K562 (cell line): ENCODE results near the gene ANGPTL3. TPM values are rescaled to one million over a fixed set of nuclear protein-coding genes. Genes with fewer than 3 reads are reported as not detected.

Experiments
- ATAC-seq: fragments of 200-7000 bp; cut with Tn5 transposase; 3 replicates; pipeline ENCODE4 v1.9.1; 2020; ENCODE audit warnings: moderate library complexity
- Bru-seq: library from RNA; stranded (reverse); fragments of 400-500 nt; gene quantifications from one replicate; lab custom pipeline; 2021; lab: Mats Ljungman, UMichigan
- BruChase-seq, 2 experiments: library from RNA; stranded (reverse); fragments of 400-500 nt; gene quantifications; one replicate each; lab custom pipeline; 2021; lab: Mats Ljungman, UMichigan
- BruUV-seq: library from RNA; stranded (reverse); fragments of 400-500 nt; replicated peaks from 2 replicates; lab custom pipeline; 2021; lab: Mats Ljungman, UMichigan
- CTCF ChIA-PET: fragments of 300-600 bp; formaldehyde crosslinking; extraction: SDS; loops from one replicate; lab custom pipeline; 2021; ENCODE audit warnings: low intra/inter-chr PET ratio; lab: Yijun Ruan, JAX
- POLR2A ChIA-PET: fragments of 300-600, 350-650 bp; sonication (Branson Sonifier 250); formaldehyde crosslinking; extraction: SDS; loops from one replicate; lab custom pipeline; 2021; ENCODE audit warnings: antibody characterized with exemption, inconsistent platforms; lab: Yijun Ruan, JAX
- DNase-seq, 4 experiments: peaks; one replicate each; pipeline versions ENCODE4 v3.0.0 to v3.0.0-alpha.2; 2011 to 2018; ENCODE audit warnings: low spot score in 3 of 4, mixed read lengths in 3 of 4; ENCODE audit errors: extremely low read depth in 1 of 4
- FAIRE-seq: peaks from 2 replicates; lab custom pipeline; 2011; peaks lifted over from hg19 to GRCh38; lab: Jason Lieb, UNC
- H2AFZ ChIP-seq: 2 replicates; pipeline ENCODE4 v1.6.0; 2011; ENCODE audit warnings: low read depth, low read length, control low read depth, inconsistent platforms
- H3K27ac ChIP-seq: fragments of 200-600 bp; 3 replicates; pipeline ENCODE4 v1.8.0; 2011; ENCODE audit warnings: low read depth, mild to moderate bottlenecking, control low read depth, inconsistent platforms, low read length, moderate library complexity, mixed read lengths; ENCODE audit errors: extremely low read depth
- H3K27me3 ChIP-seq, 2 experiments: fragments of 300-600 bp in 1 of 2; 2 replicates in 1 of 2; 3 replicates in 1 of 2; pipeline versions ENCODE4 v1.6.0 to v1.8.0; 2011; ENCODE audit warnings: inconsistent platforms in 2 of 2, low read length in 2 of 2, mild to moderate bottlenecking in 1 of 2, mixed read lengths in 1 of 2, moderate library complexity in 1 of 2; ENCODE audit not compliant: control insufficient read depth in 2 of 2, insufficient read depth in 2 of 2
- H3K36me3 ChIP-seq: fragments of 300-600 bp; 3 replicates; pipeline ENCODE4 v1.8.0; 2011; ENCODE audit warnings: mild to moderate bottlenecking, low read length, inconsistent platforms; ENCODE audit not compliant: control insufficient read depth, insufficient read depth
- H3K4me1 ChIP-seq, 2 experiments: fragments of 200-600 bp in 1 of 2; replicated peaks in 1 of 2; 2 replicates in 1 of 2; 3 replicates in 1 of 2; pipeline versions ENCODE4 v1.5.1 to v1.8.0; 2011; ENCODE audit warnings: inconsistent platforms in 2 of 2, low read length in 2 of 2, mild to moderate bottlenecking in 1 of 2, mixed read lengths in 1 of 2, moderate library complexity in 1 of 2; ENCODE audit not compliant: control insufficient read depth in 2 of 2, insufficient read depth in 2 of 2
- H3K4me2 ChIP-seq: 2 replicates; pipeline ENCODE4 v1.6.1; 2011; ENCODE audit warnings: low read length, control low read depth, inconsistent platforms, mixed read lengths; ENCODE audit not compliant: insufficient read depth
- H3K4me3 ChIP-seq: fragments of 200-600 bp; sonication (generic), shearing (Covaris generic); 2 replicates; pipeline ENCODE4 v1.5.1; 2016; ENCODE audit warnings: control low read depth, inconsistent platforms
- H3K79me2 ChIP-seq: fragments of 200-600 bp; 3 replicates; pipeline ENCODE4 v1.8.0; 2011; ENCODE audit warnings: low read length, inconsistent platforms; ENCODE audit not compliant: control insufficient read depth, insufficient read depth
- H3K9ac ChIP-seq, 2 experiments: 2 replicates each; pipeline versions ENCODE4 v1.6.0 to v1.6.1; 2011; ENCODE audit warnings: low read depth in 2 of 2, low read length in 2 of 2, control low read depth in 1 of 2, inconsistent platforms in 1 of 2, mild to moderate bottlenecking in 1 of 2, mixed read lengths in 1 of 2; ENCODE audit not compliant: insufficient read depth in 1 of 2
- H3K9me1 ChIP-seq: one replicate; pipeline ENCODE4 v1.6.0; 2011; ENCODE audit warnings: inconsistent platforms, mild to moderate bottlenecking, low read length, moderate library complexity; ENCODE audit not compliant: control insufficient read depth, insufficient read depth
- H3K9me3 ChIP-seq: replicated peaks from 2 replicates; pipeline ENCODE4 v1.5.1; 2011; ENCODE audit warnings: low read depth, low read length, inconsistent platforms; ENCODE audit not compliant: control insufficient read depth, insufficient read depth
- H4K20me1 ChIP-seq: replicated peaks from 2 replicates; pipeline ENCODE4 v1.6.1; 2011; ENCODE audit warnings: low read length, inconsistent platforms, mixed read lengths; ENCODE audit not compliant: control insufficient read depth, insufficient read depth
- ARID2 ChIP-seq: fragments of 450-650 bp; IDR thresholded peaks from 2 replicates; pipeline ENCODE4 v1.6.1; 2017; ENCODE audit warnings: antibody characterized with exemption, mild to moderate bottlenecking
- CTBP1 ChIP-seq: fragments of 450-650 bp; IDR thresholded peaks from 2 replicates; pipeline ENCODE4 v1.6.1; 2016; ENCODE audit warnings: borderline replicate concordance
- HDAC6 ChIP-seq: IDR thresholded peaks from 2 replicates; pipeline ENCODE4 v1.6.1; 2012; ENCODE audit warnings: low read depth, mild to moderate bottlenecking, control low read depth, inconsistent platforms, low read length, moderate library complexity
- HIVEP1 ChIP-seq: fragments of 250-450 bp; sonication (Bioruptor Pico); IDR thresholded peaks from 2 replicates; pipeline ENCODE4 v1.4.0; 2020; ENCODE audit warnings: mild to moderate bottlenecking
- HNRNPK ChIP-seq: fragments of 200-400 bp; formaldehyde crosslinking; IDR thresholded peaks from one replicate; pipeline ENCODE4 v1.6.1; 2018; ENCODE audit warnings: mild to moderate bottlenecking, low read depth, low read length; ENCODE audit not compliant: poor library complexity, severe bottlenecking
- HOXB6 ChIP-seq: fragments of 250-450 bp; sonication (Bioruptor Pico); IDR thresholded peaks from 2 replicates; pipeline ENCODE4 v1.5.1; 2022; ENCODE audit warnings: mild to moderate bottlenecking, borderline replicate concordance
- MYNN ChIP-seq, 2 experiments: sonication (generic); formaldehyde crosslinking in 1 of 2; IDR thresholded peaks; 2 replicates each; pipeline versions ENCODE4 v1.5.0 to v1.6.1; 2016 to 2020; ENCODE audit warnings: antibody characterized with exemption in 1 of 2, missing genetic modification reagents in 1 of 2
- SMAD1 ChIP-seq: fragments of 150-350 bp; IDR thresholded peaks from 2 replicates; pipeline ENCODE4 v1.6.1; 2014; ENCODE audit warnings: low read length, low read depth; ENCODE audit not compliant: partially characterized antibody
- ZC3H4 ChIP-seq: sonication (generic); formaldehyde crosslinking; IDR thresholded peaks from 2 replicates; pipeline ENCODE4 v1.9.0; 2021; ENCODE audit warnings: missing genetic modification reagents, borderline replicate concordance
- ZNF143 ChIP-seq: sonication (generic); formaldehyde crosslinking; IDR thresholded peaks from 2 replicates; pipeline ENCODE4 v1.9.0; 2022; ENCODE audit warnings: mild to moderate bottlenecking, missing genetic modification reagents
- ZNF274 ChIP-seq: IDR thresholded peaks from 2 replicates; pipeline ENCODE4 v1.6.1; 2011; ENCODE audit warnings: low read depth, mild to moderate bottlenecking, low read length, moderate library complexity, borderline replicate concordance
- WGBS: fragments of 100-300 bp; shearing (Covaris generic); methylation state at CpG from one replicate; pipeline ENCODE4 v1.1.6; 2016; ENCODE audit warnings: low coverage, mixed read lengths; ENCODE audit not compliant: insufficient coverage; ENCODE audit errors: missing lambda C conversion rate; 5-methylcytosine and 5-hydroxymethylcytosine counted together
- in situ Hi-C: fragments of 300-500 bp; cut with MboI; formaldehyde crosslinking; loops from 4 replicates; pipeline ENCODE4 v1.15.0; 2018; ENCODE audit warnings: inconsistent platforms, mixed read lengths
- intact Hi-C: fragments of 100-400 bp; cut with micrococcal nuclease; formaldehyde crosslinking; loops from 2 replicates; pipeline ENCODE4 v1.14.2; 2022
- long read RNA-seq, 3 experiments: library from polyadenylated mRNA in 2 of 3; library from RNA in 1 of 3; unstranded in 2 of 3; stranded (forward) in 1 of 3; transcript quantifications; one replicate each; pipeline ENCODE4 v2.0.0, GENCODE V29; 2019 to 2022
- polyA minus RNA-seq, 3 experiments: library from RNA; depleted of rRNA, polyadenylated mRNA; stranded (reverse); fragments of >200 nt; gene quantifications; 2 replicates each; pipeline ENCODE4 v1.2.3, GENCODE V29; 2011
- polyA plus RNA-seq, 8 experiments: library from polyadenylated mRNA; depleted of rRNA in 4 of 8; stranded (reverse) in 5 of 8; unstranded in 3 of 8; fragments of >200 nt; fragmentation: Nextera tagmentation in 2 of 8; fragmentation: Illumina TruSeq in 1 of 8; extraction: Ambion mirVana in 2 of 8; extraction: Trizol in 1 of 8; gene quantifications; 2 replicates each; pipeline versions ENCODE4 v1.2.1 to v1.2.3, GENCODE V29; 2011 to 2014; ENCODE audit warnings: inconsistent platforms in 1 of 8, missing spikeins in 1 of 8
- total RNA-seq, 7 experiments: library from RNA; depleted of rRNA in 6 of 7; stranded (reverse); fragments of >200 nt in 6 of 7; fragmentation: Illumina TruSeq in 2 of 7; extraction: Trizol in 2 of 7; gene quantifications; 2 replicates each; pipeline versions ENCODE4 v1.2.1 to v1.2.3, GENCODE V29; 2011 to 2021; ENCODE audit warnings: low replicate concordance in 1 of 7
- TF ChIP-seq, protein P1 (sequence below): IDR thresholded peaks from 2 replicates; pipeline ENCODE4 v1.6.1; 2014; ENCODE audit warnings: antibody characterized with exemption
- TF ChIP-seq, protein P2 (sequence below): fragments of 250-450 bp; sonication (Bioruptor Pico); IDR thresholded peaks from 2 replicates; pipeline ENCODE4 v1.4.0; 2020; ENCODE audit warnings: mild to moderate bottlenecking, moderate library complexity, borderline replicate concordance

ANGPTL3 gene, protein sequence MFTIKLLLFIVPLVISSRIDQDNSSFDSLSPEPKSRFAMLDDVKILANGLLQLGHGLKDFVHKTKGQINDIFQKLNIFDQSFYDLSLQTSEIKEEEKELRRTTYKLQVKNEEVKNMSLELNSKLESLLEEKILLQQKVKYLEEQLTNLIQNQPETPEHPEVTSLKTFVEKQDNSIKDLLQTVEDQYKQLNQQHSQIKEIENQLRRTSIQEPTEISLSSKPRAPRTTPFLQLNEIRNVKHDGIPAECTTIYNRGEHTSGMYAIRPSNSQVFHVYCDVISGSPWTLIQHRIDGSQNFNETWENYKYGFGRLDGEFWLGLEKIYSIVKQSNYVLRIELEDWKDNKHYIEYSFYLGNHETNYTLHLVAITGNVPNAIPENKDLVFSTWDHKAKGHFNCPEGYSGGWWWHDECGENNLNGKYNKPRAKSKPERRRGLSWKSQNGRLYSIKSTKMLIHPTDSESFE
- not detected in 2 replicates for total RNA-seq (2011; cell fraction: chromatin; rRNA removed; ENCODE audit: low replicate concordance)
- not detected in 2 replicates for total RNA-seq (2011; cell fraction: nucleolus; rRNA removed)
- not detected in 2 replicates for total RNA-seq (2011; cell fraction: nucleoplasm; rRNA removed)
- not detected in 2 replicates for total RNA-seq (2014; rRNA removed)
- total RNA-seq (2014; rRNA removed; fragmentation: Illumina TruSeq; extraction: Trizol) = not detected in 2 replicates
- not detected in 2 replicates for total RNA-seq (2015; rRNA removed; fragmentation: Illumina TruSeq; extraction: Trizol)
- total RNA-seq (2021) = not detected in 2 replicates
- polyA plus RNA-seq (2011; rRNA removed) = not detected in 2 replicates
- not detected in 2 replicates for polyA plus RNA-seq (2011; cell fraction: cytosol; rRNA removed)
- polyA plus RNA-seq (2011; cell fraction: nucleus; rRNA removed) = not detected in 2 replicates
- not detected in 2 replicates for polyA plus RNA-seq (2012)
- not detected in 2 replicates for polyA plus RNA-seq (2014; fragmentation: Illumina TruSeq; extraction: Trizol)
- polyA plus RNA-seq (2014; fragmentation: Nextera tagmentation; extraction: Ambion mirVana) = not detected
- polyA plus RNA-seq (2014; rRNA removed) = not detected in 2 replicates
- not detected in 2 replicates for polyA minus RNA-seq (2011; rRNA and poly(A)+ RNA removed)
- polyA minus RNA-seq (2011; cell fraction: cytosol; rRNA and poly(A)+ RNA removed) = not detected in 2 replicates
- polyA minus RNA-seq (2011; cell fraction: nucleus; rRNA and poly(A)+ RNA removed) = not detected in 2 replicates
- Bru-seq, nascent RNA = not detected
- BruChase-seq, experiment 1, labeled RNA remaining after a 2-hour chase = percentile 9 among the genes with signal in this experiment
- percentile 10 among the genes with signal in this experiment for BruChase-seq, experiment 2, labeled RNA remaining after a 6-hour chase
- long read RNA-seq, experiment 1 = 0 reads
- long read RNA-seq, experiment 2 = 0 reads
- long read RNA-seq, experiment 3 = 0 reads

DNA sequence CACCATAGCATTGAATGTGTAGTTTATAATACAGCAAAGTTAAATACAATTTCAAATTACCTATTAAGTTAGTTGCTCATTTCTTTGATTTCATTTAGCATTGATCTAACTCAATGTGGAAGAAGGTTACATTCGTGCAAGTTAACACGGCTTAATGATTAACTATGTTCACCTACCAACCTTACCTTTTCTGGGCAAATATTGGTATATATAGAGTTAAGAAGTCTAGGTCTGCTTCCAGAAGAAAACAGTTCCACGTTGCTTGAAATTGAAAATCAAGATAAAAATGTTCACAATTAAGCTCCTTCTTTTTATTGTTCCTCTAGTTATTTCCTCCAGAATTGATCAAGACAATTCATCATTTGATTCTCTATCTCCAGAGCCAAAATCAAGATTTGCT, at the start of gene ANGPTL3:
Gene ANGPTL3, plus strand, starts transcription at position 240 of the 400 bp plus-strand sequence. Its CDS starts 47 bp downstream, at position 287.
- ChIA-PET CTCF (no interaction called here), POLR2A (no interaction called here)
- Histone ChIP-seq H3K27ac (no peak within 1 kb of the TSS), H3K4me2 (no peak within 1 kb of the TSS), H3K9ac (no peak within 1 kb of the TSS), H4K20me1 (no peaks in the 10 kb centered on the region), H3K36me3 (no peaks in the 10 kb centered on the region), H3K9me1 (no peaks in the 10 kb centered on the region), H3K4me3 (no peak within 1 kb of the TSS), H3K4me1 (no peaks in the 10 kb centered on the region), H3K9me3 (no peaks in the 10 kb centered on the region), H2AFZ (no peak within 1 kb of the TSS), H3K27me3 (no peaks in the 10 kb centered on the region), H3K79me2 (no peaks in the 10 kb centered on the region)
- WGBS = 55% methylated on average over 3 of the region's 3 CpGs
- FAIRE-seq (no peak), DNase-seq (no peak), ATAC-seq (no peak)
- no TSS peak for BruUV-seq
- in situ Hi-C loops (no loop called here), intact Hi-C loops (no loop called here)
- TF ChIP-seq MYNN (IDR thresholded peaks at IDR 0.05) (no peak), MYNN (CRISPR knock-in tag; IDR thresholded peaks at IDR 0.05) (no peak), HIVEP1 (CRISPR knock-in tag) (no peak), HNRNPK (no peak), ARID2 (no peak), HOXB6 (CRISPR knock-in tag) (no peak), CTBP1 (no peak), HDAC6 (no peak), ZNF274 (no peak), ZNF143 (no peak), ZC3H4 (CRISPR knock-in tag) (no peak), SMAD1 (no peak)
- TF ChIP-seq, protein P1, sequence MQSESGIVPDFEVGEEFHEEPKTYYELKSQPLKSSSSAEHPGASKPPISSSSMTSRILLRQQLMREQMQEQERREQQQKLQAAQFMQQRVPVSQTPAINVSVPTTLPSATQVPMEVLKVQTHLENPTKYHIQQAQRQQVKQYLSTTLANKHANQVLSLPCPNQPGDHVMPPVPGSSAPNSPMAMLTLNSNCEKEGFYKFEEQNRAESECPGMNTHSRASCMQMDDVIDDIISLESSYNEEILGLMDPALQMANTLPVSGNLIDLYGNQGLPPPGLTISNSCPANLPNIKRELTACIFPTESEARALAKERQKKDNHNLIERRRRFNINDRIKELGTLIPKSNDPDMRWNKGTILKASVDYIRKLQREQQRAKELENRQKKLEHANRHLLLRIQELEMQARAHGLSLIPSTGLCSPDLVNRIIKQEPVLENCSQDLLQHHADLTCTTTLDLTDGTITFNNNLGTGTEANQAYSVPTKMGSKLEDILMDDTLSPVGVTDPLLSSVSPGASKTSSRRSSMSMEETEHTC = no peak
- TF ChIP-seq, protein P2, sequence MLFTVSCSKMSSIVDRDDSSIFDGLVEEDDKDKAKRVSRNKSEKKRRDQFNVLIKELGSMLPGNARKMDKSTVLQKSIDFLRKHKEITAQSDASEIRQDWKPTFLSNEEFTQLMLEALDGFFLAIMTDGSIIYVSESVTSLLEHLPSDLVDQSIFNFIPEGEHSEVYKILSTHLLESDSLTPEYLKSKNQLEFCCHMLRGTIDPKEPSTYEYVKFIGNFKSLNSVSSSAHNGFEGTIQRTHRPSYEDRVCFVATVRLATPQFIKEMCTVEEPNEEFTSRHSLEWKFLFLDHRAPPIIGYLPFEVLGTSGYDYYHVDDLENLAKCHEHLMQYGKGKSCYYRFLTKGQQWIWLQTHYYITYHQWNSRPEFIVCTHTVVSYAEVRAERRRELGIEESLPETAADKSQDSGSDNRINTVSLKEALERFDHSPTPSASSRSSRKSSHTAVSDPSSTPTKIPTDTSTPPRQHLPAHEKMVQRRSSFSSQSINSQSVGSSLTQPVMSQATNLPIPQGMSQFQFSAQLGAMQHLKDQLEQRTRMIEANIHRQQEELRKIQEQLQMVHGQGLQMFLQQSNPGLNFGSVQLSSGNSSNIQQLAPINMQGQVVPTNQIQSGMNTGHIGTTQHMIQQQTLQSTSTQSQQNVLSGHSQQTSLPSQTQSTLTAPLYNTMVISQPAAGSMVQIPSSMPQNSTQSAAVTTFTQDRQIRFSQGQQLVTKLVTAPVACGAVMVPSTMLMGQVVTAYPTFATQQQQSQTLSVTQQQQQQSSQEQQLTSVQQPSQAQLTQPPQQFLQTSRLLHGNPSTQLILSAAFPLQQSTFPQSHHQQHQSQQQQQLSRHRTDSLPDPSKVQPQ (CRISPR knock-in tag) = no peak
